ENCODE data around the gene ENHO. TPM values are rescaled to one million over a fixed set of nuclear protein-coding genes. Genes with fewer than 3 reads are reported as not detected.

Gene ENHO
- total RNA-seq, 2 experiments from 2014 or later = not detected

GRCh38 chr9:34505370-34506120 lies 17.2 kb downstream of the ENHO start:
- intact Hi-C loops (cut with micrococcal nuclease) = no loop called here
- H3K9me3 Mint-ChIP-seq = no peaks in the 10 kb centered on the region
- POLR2A ChIA-PET = interaction anchor here (1.2 kb wide), 1 partner anchor 50 kb away, joined by 3 read pairs; no protein-coding TSS in a partner anchor
- no peak overlapping the region for H3K4me3 Mint-ChIP-seq
- ATAC-seq (no peak), DNase-seq (no peak)
- H3K27me3 Mint-ChIP-seq = peaks cover 4% of the 10 kb centered on the region
- no peak for TF ChIP-seq CTCF (IDR thresholded peaks at IDR 0.05)
- H3K36me3 Mint-ChIP-seq (ENCODE audit: low read depth) = no peaks in the 10 kb centered on the region
- H3K4me1 Mint-ChIP-seq (ENCODE audit: low read depth) = no peaks in the 10 kb centered on the region
- CTCF ChIA-PET = interaction anchor here (1.8 to 7.2 kb wide), 3 partner anchors 68 to 102 kb away, joined by 7 to 74 read pairs (median 19); no protein-coding TSS in a partner anchor
- no peak overlapping the region for H3K27ac Mint-ChIP-seq

DNA sequence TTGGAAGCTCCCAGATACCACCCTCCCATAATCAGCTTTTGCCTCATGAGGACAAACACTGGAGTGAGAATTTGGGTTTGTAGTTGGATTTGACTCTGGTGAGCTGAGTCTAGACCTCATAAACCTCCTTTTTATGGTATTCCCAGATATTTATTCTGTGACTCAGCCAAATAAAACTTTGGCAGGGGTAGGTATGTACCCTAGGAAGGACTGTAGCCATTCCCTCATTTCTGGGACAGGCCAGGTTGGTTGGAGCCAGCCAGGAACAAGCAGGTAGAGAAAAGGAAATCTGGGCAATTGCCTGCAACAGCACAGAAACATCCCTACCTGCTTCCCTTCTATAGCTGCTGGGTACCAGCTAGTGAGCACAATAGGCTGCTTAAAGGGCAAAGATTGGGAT lies 19.4 kb downstream of the ENHO start:
- H3K36me3 Mint-ChIP-seq (ENCODE audit: low read depth) = no peaks in the 10 kb centered on the region
- H3K4me1 Mint-ChIP-seq (ENCODE audit: low read depth) = peaks cover 3% of the 10 kb centered on the region
- no peak for ATAC-seq
- POLR2A ChIA-PET = no interaction called here
- no peak overlapping the region for H3K4me3 Mint-ChIP-seq
- CTCF ChIA-PET = interaction anchor here (1.5 to 10.3 kb wide), 3 partner anchors 39 to 99 kb away, joined by 3 to 90 read pairs (median 74); no protein-coding TSS in a partner anchor
- no peaks in the 10 kb centered on the region for H3K9me3 Mint-ChIP-seq
- DNase-seq = no peak
- TF ChIP-seq CTCF (IDR thresholded peaks at IDR 0.05) = no peak
- intact Hi-C loops (cut with micrococcal nuclease) = no loop called here
- H3K27ac Mint-ChIP-seq = no peak overlapping the region
- H3K27me3 Mint-ChIP-seq = peaks cover 4% of the 10 kb centered on the region

GRCh38 chr9:34502891-34503290 lies 19.9 kb downstream of the ENHO start:
- Mint-ChIP-seq H3K27ac (no peak overlapping the region), H3K4me3 (no peak overlapping the region), H3K27me3 (peaks cover 4% of the 10 kb centered on the region), H3K36me3 (ENCODE audit: low read depth) (no peaks in the 10 kb centered on the region), H3K9me3 (no peaks in the 10 kb centered on the region), H3K4me1 (ENCODE audit: low read depth) (peaks cover 3% of the 10 kb centered on the region)
- ChIA-PET CTCF (interaction anchor here (7.2 to 10.3 kb wide), 2 partner anchors 65 to 99 kb away, joined by 74 to 90 read pairs; no protein-coding TSS in a partner anchor), POLR2A (no interaction called here)
- intact Hi-C loops (cut with micrococcal nuclease) = no loop called here
- DNase-seq = no peak
- no peak for TF ChIP-seq CTCF (IDR thresholded peaks at IDR 0.05)
- no peak for ATAC-seq

DNA sequence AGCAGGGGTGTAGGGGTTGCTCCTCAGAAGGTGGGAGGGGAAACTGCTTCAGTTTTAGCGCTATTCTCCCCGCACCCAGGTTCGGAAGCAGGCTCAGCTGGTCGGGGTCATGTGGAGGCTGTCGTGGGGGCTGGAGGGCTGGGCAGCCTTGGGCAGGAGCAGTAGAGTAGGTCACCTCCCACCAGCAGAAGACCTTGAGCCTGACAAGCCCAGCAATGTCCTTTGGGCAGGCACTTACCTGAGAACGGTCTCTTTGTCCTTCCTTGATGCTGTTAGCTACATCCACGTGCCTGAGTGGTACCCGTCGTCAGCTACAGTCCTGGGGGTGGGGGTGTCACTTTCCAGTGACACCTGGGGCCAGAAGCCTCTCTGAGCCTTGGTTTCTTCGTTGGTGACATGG lies 20.3 kb downstream of the ENHO start:
- Mint-ChIP-seq H3K27me3 (peaks cover 5% of the 10 kb centered on the region), H3K36me3 (ENCODE audit: low read depth) (no peaks in the 10 kb centered on the region), H3K4me1 (ENCODE audit: low read depth) (peaks cover 3% of the 10 kb centered on the region), H3K4me3 (no peak overlapping the region), H3K9me3 (no peaks in the 10 kb centered on the region), H3K27ac (no peak overlapping the region)
- ATAC-seq = no peak
- TF ChIP-seq CTCF (IDR thresholded peaks at IDR 0.05) = no peak
- intact Hi-C loops (cut with micrococcal nuclease) = no loop called here
- POLR2A ChIA-PET = no interaction called here
- DNase-seq = no peak
- CTCF ChIA-PET = interaction anchor here (1.3 to 10.3 kb wide), 6 partner anchors 45 to 98 kb away, joined by 5 to 90 read pairs (median 18); no protein-coding TSS in a partner anchor

DNA sequence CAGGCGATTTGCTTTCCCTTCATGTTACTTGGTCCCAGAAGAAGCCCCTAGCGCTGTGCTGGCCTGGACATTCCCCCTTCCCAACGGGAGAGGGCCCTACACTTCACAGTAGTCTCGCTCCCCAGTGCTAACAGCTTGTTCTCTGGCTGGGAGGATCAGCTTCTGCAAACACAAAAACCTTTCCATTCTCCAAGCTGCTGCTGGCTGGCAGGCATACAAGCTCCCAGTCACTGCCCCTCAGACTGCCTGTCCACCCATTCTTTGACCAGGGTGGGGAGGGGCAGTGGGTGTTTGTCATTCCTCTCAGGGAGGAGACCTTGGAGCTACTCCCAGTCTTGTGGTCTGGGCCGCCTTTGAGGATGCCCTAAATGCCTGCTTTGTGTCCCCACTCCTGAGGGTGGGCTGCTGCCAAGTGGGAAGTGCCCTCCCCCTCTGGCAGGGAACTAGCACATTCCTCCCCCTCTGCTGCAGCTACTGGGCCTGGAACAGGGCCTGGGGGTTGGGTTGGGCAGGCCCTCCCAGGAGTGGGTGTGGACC lies 20.8 kb downstream of the ENHO start:
- POLR2A ChIA-PET = no interaction called here
- DNase-seq (no peak), ATAC-seq (no peak)
- no peak for TF ChIP-seq CTCF (IDR thresholded peaks at IDR 0.05)
- H3K27ac Mint-ChIP-seq = no peak overlapping the region
- peaks cover 3% of the 10 kb centered on the region for H3K4me1 Mint-ChIP-seq (ENCODE audit: low read depth)
- no peaks in the 10 kb centered on the region for H3K9me3 Mint-ChIP-seq
- H3K27me3 Mint-ChIP-seq = peaks cover 6% of the 10 kb centered on the region
- no peaks in the 10 kb centered on the region for H3K36me3 Mint-ChIP-seq (ENCODE audit: low read depth)
- no peak overlapping the region for H3K4me3 Mint-ChIP-seq
- CTCF ChIA-PET = interaction anchor here (1.1 to 10.3 kb wide), 12 partner anchors 8 to 98 kb away, joined by 3 to 90 read pairs (median 13); partner anchors contain the start of genes DNAI1 and FAM219A
- intact Hi-C loops (cut with micrococcal nuclease) = no loop called here

All from activated CD8-positive, alpha-beta T cell treated with anti-CD3 and anti-CD28 coated beads for 36 hours (primary cell).